Measurements from ENCODE around the gene TBX2. TPM values are rescaled to one million over a fixed set of nuclear protein-coding genes. Genes with fewer than 3 reads are reported as not detected.

TBX2 gene
- total and polyA plus RNA-seq, 10 of the 15 experiments (the other 5 are each of a cell fraction or from before 2014, with no cell fraction given): 0.13 TPM; not detected in 9

DNA sequence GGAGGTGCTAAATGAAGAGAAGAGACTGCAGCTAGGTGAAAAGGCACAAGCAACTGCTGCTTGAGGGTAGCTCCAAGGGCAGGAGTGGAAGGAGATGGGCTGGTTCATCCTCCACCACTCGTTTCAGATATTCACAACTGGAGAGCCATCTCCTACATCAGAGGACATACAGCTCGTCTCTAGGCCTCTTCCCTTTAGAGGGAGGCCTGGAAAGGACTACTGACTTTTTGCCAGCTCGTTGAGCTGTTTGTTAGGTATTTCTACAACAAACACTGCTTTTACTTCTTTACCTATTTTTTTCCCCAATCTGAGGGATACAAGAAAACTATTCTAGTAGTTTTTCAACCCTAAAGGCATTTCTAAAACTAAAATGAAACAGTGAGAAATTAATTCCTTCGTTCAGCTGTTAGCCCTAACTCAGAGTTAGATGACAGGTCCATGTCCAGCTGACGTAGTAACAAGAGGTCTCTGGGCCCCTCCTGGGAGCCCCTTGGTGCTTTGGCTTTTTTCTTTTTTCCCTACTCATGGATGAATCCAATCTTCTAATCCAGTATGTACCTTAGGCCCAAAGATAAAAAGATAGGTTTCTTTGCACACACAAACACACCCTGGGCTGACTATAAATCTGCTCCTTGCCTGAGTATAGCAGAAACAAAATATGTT, 47.8 kb upstream of the TBX2 start:
- Histone ChIP-seq H3K4me2 (ENCODE audit: control insufficient read depth, insufficient read depth) (no peak overlapping the region), H2AFZ (ENCODE audit: control insufficient read depth, low read depth, low read length) (no peak overlapping the region), H4K20me1 (ENCODE audit: control insufficient read depth, insufficient read depth) (no peaks in the 10 kb centered on the region), H3K9me3 (replicated peaks; ENCODE audit: control insufficient read depth, insufficient read depth, low read length) (no peaks in the 10 kb centered on the region), H3K4me3 (no peak overlapping the region), H3K27ac (ENCODE audit: control insufficient read depth, insufficient read depth) (no peak overlapping the region), H3K79me2 (ENCODE audit: control insufficient read depth, insufficient read depth, low read length) (no peaks in the 10 kb centered on the region), H3K4me1 (ENCODE audit: control insufficient read depth, insufficient read depth, low read length) (no peaks in the 10 kb centered on the region), H3K9ac (ENCODE audit: control insufficient read depth, insufficient read depth, low read length) (no peak overlapping the region), H3K36me3 (ENCODE audit: control insufficient read depth in 2 of 2, insufficient read depth in 2 of 2, low read length in 1 of 2) (no peaks in the 10 kb centered on the region), H3K27me3 (replicated peaks in 1 of 2; ENCODE audit: control insufficient read depth in 2 of 2, insufficient read depth in 2 of 2, low read length in 1 of 2) (no peaks in the 10 kb centered on the region)
- ATAC-seq (no peak), DNase-seq (ENCODE audit: low read depth, low spot score) (no peak), FAIRE-seq (no peak)
- in situ Hi-C loops (cut with MboI) (no loop called here), intact Hi-C loops (cut with micrococcal nuclease; ENCODE audit: unreplicated experiment) (no loop called here)
- no TSS peak for BruUV-seq (replicated peaks)
- 1% methylated on average over 5 of the region's 5 CpGs for WGBS (ENCODE audit: insufficient coverage, insufficient replicate concordance, low lambda C conversion rate, missing lambda C conversion rate)
- RAD21 ChIA-PET (ENCODE audit: unreplicated experiment): no interaction called here
- SMC1A ChIA-PET (ENCODE audit: uncharacterized antibody, unreplicated experiment): interaction anchor here (1.0 kb wide), 1 partner anchor 16 kb away, joined by 3 read pairs; no protein-coding TSS in a partner anchor
- POLR2A ChIA-PET: no interaction called here
- CTCF ChIA-PET: interaction anchor here (0.6 to 1.6 kb wide), 3 partner anchors 28 to 381 kb away, joined by 3 to 4 read pairs (median 3); no protein-coding TSS in a partner anchor
- TF ChIP-seq ETV6 (conservative IDR thresholded peaks at IDR 0.05 in 1 of 2, IDR thresholded peaks at IDR 0.05 in 1 of 2; ENCODE audit: borderline replicate concordance in 1 of 2, low read depth in 1 of 2): peak in 1 of 2 experiments; percentile 94; a peak in 1 of 4 replicates
- TF ChIP-seq ZNF384 (IDR thresholded peaks at IDR 0.05; ENCODE audit: borderline replicate concordance, low read depth, low read length): no peak
- TF ChIP-seq REST (IDR thresholded peaks at IDR 0.05; ENCODE audit: low read depth, low read length): no peak
- no peak for TF ChIP-seq ZZZ3 (IDR thresholded peaks at IDR 0.05; ENCODE audit: control insufficient read depth, insufficient read length, low read depth)
- no peak for TF ChIP-seq EGR1 (IDR thresholded peaks at IDR 0.05; ENCODE audit: borderline replicate concordance in 1 of 2, low read depth in 2 of 2, low read length in 2 of 2)
